Duodenal mucosa (tissue), 2 donors: ENCODE measurements around the gene PDLIM7.

Experiments
- H3K27ac ChIP-seq: one replicate; pipeline ENCODE4 v1.7.0; 2013; ENCODE audit warnings: low read depth, low read length
- H3K27me3 ChIP-seq, 2 donors: one replicate each; pipeline ENCODE4 v1.7.0; 2013; ENCODE audit warnings: low read length in 2 of 2, control low read depth in 1 of 2; ENCODE audit not compliant: insufficient read depth in 2 of 2, control insufficient read depth in 1 of 2
- H3K36me3 ChIP-seq, 2 donors: one replicate each; pipeline ENCODE4 v1.7.0; 2013; ENCODE audit warnings: low read length in 2 of 2, control low read depth in 1 of 2; ENCODE audit not compliant: insufficient read depth in 2 of 2, control insufficient read depth in 1 of 2
- H3K4me1 ChIP-seq, 2 donors: one replicate each; pipeline ENCODE4 v1.7.0; 2013; ENCODE audit warnings: low read length in 2 of 2, control low read depth in 1 of 2; ENCODE audit not compliant: insufficient read depth in 2 of 2, control insufficient read depth in 1 of 2
- H3K4me3 ChIP-seq, 2 donors: one replicate each; pipeline ENCODE4 v1.7.0; 2013; ENCODE audit warnings: low read length in 2 of 2, low read depth in 1 of 2
- H3K9ac ChIP-seq, 2 donors: one replicate each; pipeline ENCODE4 v1.7.0; 2013; ENCODE audit warnings: low read length in 2 of 2, low read depth in 1 of 2
- H3K9me3 ChIP-seq, 2 donors: one replicate each; pipeline ENCODE4 v1.7.0; 2013; ENCODE audit warnings: low read length in 2 of 2, control low read depth in 1 of 2; ENCODE audit not compliant: control insufficient read depth in 1 of 2

PDLIM7 gene

GRCh38 chr5:177512736-177513380 is 15.5 kb upstream of the PDLIM7 start:
- Histone ChIP-seq H3K27me3 (no peaks in the 10 kb centered on the region), H3K9me3 (no peaks in the 10 kb centered on the region), H3K27ac (no peak overlapping the region), H3K4me3 (no peak overlapping the region), H3K4me1 (peaks cover 10 to 40% of the 10 kb centered on the region in 2 donors), H3K9ac (no peak overlapping the region), H3K36me3 (peaks cover 30 to 53% of the 10 kb centered on the region in 2 donors)

- Histone ChIP-seq H3K27me3 (no peaks in the 10 kb centered on the region), H3K36me3 (peaks cover 30 to 53% of the 10 kb centered on the region in 2 donors), H3K27ac (no peak overlapping the region), H3K9me3 (no peaks in the 10 kb centered on the region), H3K4me1 (peaks cover 10 to 35% of the 10 kb centered on the region in 2 donors), H3K4me3 (no peak overlapping the region), H3K9ac (no peak overlapping the region)
Measured at GRCh38 chr5:177511796-177512675, 14.6 kb upstream of the PDLIM7 start.

GRCh38 chr5:177511181-177511580 is 13.8 kb upstream of the PDLIM7 start:
- H3K9ac ChIP-seq, result no peak overlapping the region

GRCh38 chr5:177510567-177511053 is 13.2 kb upstream of the PDLIM7 start:
- H3K27me3 ChIP-seq, result no peaks in the 10 kb centered on the region
- H3K9me3 ChIP-seq, result no peaks in the 10 kb centered on the region
- no peak overlapping the region for H3K9ac ChIP-seq
- H3K27ac ChIP-seq, result no peak overlapping the region
- H3K36me3 ChIP-seq, result peaks cover 28 to 50% of the 10 kb centered on the region in 2 donors
- peak overlapping the region in 1 of 2 donors; percentile 12 for H3K4me3 ChIP-seq
- H3K4me1 ChIP-seq, result peaks cover 3 to 26% of the 10 kb centered on the region in 2 donors

More at GRCh38 chr5:177511181-177511580, 13.8 kb upstream of the PDLIM7 start:
- Histone ChIP-seq H3K36me3 (peaks cover 30 to 53% of the 10 kb centered on the region in 2 donors), H3K4me3 (no peak overlapping the region), H3K9me3 (no peaks in the 10 kb centered on the region), H3K27me3 (no peaks in the 10 kb centered on the region), H3K4me1 (peaks cover 9 to 32% of the 10 kb centered on the region in 2 donors), H3K27ac (no peak overlapping the region)

- Histone ChIP-seq H3K27me3 (no peaks in the 10 kb centered on the region), H3K27ac (no peak overlapping the region), H3K36me3 (peaks cover 25 to 45% of the 10 kb centered on the region in 2 donors), H3K4me1 (peaks cover 0 to 21% of the 10 kb centered on the region in 2 donors), H3K9me3 (no peaks in the 10 kb centered on the region), H3K9ac (no peak overlapping the region), H3K4me3 (peak overlapping the region in 1 of 2 donors; percentile 12)
Measured at GRCh38 chr5:177509991-177510566, 12.7 kb upstream of the PDLIM7 start.

- H3K27me3 ChIP-seq, result no peaks in the 10 kb centered on the region
- no peaks in the 10 kb centered on the region for H3K9me3 ChIP-seq
- no peak within 1 kb of the TSS for H3K27ac ChIP-seq
- H3K36me3 ChIP-seq, result peaks cover 25 to 39% of the 10 kb centered on the region in 2 donors
- peak within 1 kb of the TSS; percentile 25 to 58 for H3K9ac ChIP-seq
- H3K4me3 ChIP-seq, result peak within 1 kb of the TSS; percentile 59 to 68
- H3K4me1 ChIP-seq, result peaks cover 0 to 16% of the 10 kb centered on the region in 2 donors
Measured at GRCh38 chr5:177509381-177509951, 12.1 kb upstream of the PDLIM7 start, which contains the start of gene DOK3. Gene DOK3, minus strand, starts transcription at chr5:177509826. Its CDS starts 286 bp downstream, at chr5:177509540.

GRCh38 chr5:177508837-177509236 is 11.4 kb upstream of the PDLIM7 start:
- peaks cover 0 to 16% of the 10 kb centered on the region in 2 donors for H3K4me1 ChIP-seq
- H3K27ac ChIP-seq, result no peak overlapping the region
- H3K27me3 ChIP-seq, result no peaks in the 10 kb centered on the region
- peak overlapping the region; percentile 59 to 68 for H3K4me3 ChIP-seq
- no peaks in the 10 kb centered on the region for H3K9me3 ChIP-seq
- H3K9ac ChIP-seq, result peak overlapping the region; percentile 25 to 58
- H3K36me3 ChIP-seq, result peaks cover 25 to 33% of the 10 kb centered on the region in 2 donors

- H3K36me3 ChIP-seq, result peaks cover 23 to 32% of the 10 kb centered on the region in 2 donors
- H3K9ac ChIP-seq, result peak overlapping the region in 1 of 2 donors; percentile 25
- no peaks in the 10 kb centered on the region for H3K9me3 ChIP-seq
- no peaks in the 10 kb centered on the region for H3K27me3 ChIP-seq
- peak overlapping the region; percentile 59 to 68 for H3K4me3 ChIP-seq
- no peak overlapping the region for H3K27ac ChIP-seq
- H3K4me1 ChIP-seq, result peaks cover 0 to 16% of the 10 kb centered on the region in 2 donors
Measured at GRCh38 chr5:177508221-177508611, 10.8 kb upstream of the PDLIM7 start.

GRCh38 chr5:177507596-177508220 is 10.3 kb upstream of the PDLIM7 start:
- peak overlapping the region; percentile 59 to 68 for H3K4me3 ChIP-seq
- peaks cover 0 to 16% of the 10 kb centered on the region in 2 donors for H3K4me1 ChIP-seq
- H3K36me3 ChIP-seq, result peaks cover 19 to 26% of the 10 kb centered on the region in 2 donors
- H3K27ac ChIP-seq, result no peak overlapping the region
- H3K9me3 ChIP-seq, result no peaks in the 10 kb centered on the region
- no peak overlapping the region for H3K9ac ChIP-seq
- H3K27me3 ChIP-seq, result no peaks in the 10 kb centered on the region
